Measurements from ENCODE around the gene ANKRD33B.

GRCh38 chr5:10624206-10624605 is 60.3 kb downstream of the ANKRD33B start:
- TF ChIP-seq ZNF274 (IDR thresholded peaks at IDR 0.05; ENCODE audit: low read depth, low read length) (no peak), YY1 (IDR thresholded peaks at IDR 0.05; ENCODE audit: insufficient read depth, insufficient read length) (no peak)

All from NT2/D1 (cell line).